Stimulated activated CD4-positive, alpha-beta T cell treated with anti-CD3 and anti-CD28 coated beads, Interleukin-4, amount 100 ng/mL, for 48 hours (primary cell): ENCODE measurements around the gene RMDN3.

Source experiments
- DNase-seq, 2 donors: peaks; one replicate each; pipeline ENCODE4 v3.0.0-alpha.2; 2020; ENCODE audit warnings: low read depth in 2 of 2

The RMDN3 gene

DNA sequence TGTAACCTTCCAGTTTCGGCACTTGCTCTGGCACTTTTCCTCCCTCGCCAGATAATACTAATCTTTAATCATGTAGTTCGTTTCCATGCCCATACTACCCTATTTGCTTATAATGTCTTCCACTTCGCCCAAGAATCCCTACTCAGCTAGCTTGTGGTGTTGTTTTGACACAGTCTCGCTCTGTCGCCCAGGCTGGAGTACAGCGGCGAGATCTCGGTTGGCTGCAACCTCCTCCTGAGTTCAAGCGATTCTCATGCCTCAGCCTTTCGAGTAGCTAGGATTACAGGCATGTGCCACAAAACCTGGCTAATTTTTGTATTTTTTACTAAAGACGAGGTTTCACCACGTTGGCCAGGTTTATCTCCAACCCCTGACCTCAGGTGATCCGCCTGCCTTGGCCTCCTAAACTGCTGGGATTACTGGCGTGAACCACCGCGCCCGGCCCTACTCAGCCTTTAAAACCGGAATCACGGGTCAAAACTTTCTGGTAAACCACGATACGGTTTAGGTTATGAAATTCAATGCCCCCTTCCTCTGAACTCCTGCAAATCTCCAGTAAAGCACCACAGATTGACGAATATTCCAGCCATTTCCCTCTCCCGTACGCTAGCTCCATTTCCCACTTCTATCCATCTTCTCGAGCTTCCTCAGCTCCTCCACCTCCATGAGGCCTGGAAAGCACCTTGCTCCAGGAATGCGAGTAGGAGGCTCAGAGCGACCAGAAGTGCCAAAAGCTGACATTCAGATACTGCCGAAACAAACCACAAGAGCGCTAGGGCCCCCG lies 61.0 kb downstream of the RMDN3 start:
- DNase-seq = no peak

DNA sequence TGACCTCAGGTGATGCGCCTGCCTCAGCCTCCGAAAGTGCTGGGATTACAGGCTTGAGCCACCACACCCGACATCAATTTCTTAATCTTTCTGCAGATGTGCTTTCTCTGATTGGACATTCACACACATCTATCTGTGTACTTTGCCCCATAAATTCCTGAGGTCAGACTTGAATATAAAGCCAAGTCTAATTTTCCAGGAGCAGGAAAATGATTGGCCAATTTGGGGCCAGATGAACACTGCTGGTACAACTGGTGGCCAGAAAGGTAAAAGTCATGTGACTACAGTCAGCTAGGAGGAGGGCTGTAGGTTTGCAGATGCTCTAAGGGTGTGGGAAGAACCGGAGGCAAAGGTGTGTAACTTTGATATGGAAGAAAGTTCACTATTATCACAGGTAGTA lies 63.3 kb downstream of the RMDN3 start:
- DNase-seq = no peak

DNA sequence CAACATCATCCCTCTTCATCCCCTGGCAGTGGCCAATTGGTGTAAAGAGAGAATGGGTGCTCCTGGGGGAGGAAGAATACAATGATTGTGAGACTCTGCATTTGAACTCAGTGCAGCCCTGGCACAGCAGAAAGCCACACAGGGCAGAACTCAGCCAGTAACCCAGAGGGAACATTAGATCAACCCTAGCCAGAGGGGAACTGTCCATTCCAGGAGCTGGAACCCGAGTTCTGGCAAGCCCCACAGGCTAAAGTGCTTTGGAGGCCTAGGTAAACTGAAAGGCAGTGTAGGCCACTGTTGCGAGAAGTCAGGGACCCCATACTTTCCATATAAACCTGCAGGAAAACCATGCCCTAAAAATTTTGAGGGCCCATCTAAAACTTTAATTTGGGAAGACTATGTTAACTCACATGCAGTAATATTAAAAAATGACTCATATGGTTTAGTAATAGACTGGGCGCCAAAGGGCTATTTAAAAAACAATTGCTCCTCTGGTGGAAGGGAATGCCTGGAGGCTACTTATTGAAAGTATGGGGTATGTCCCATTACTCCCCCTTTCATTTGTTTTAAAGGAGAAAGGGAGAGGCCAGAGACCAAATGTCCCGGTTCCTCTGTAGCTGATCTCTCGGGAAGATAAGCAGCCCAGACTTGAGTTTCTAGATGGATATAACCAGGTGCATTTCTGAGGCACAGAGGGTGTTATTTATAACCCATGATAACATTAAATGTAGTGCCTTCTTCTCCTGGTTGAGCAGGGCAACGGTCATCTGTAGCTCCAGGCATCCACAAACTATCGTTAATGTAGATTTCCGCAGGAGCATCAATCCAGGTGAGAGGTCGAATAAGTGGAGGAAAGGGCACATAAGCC lies 65.9 kb downstream of the RMDN3 start:
- no peak for DNase-seq
